HepG2 (cell line): ENCODE results near the gene RSL1D1. TPM values are rescaled to one million over a fixed set of nuclear protein-coding genes. Genes with fewer than 3 reads are reported as not detected.

Source experiments
- AFF4 ChIP-seq: sonication (generic); formaldehyde crosslinking; IDR thresholded peaks from 2 replicates; pipeline ENCODE4 v1.4.0; 2020; ENCODE audit warnings: missing genetic modification reagents
- BHLHE40 ChIP-seq: IDR thresholded peaks from 2 replicates; pipeline ENCODE4 v1.6.1; 2011; ENCODE audit warnings: low read length, improper control_type of control experiment
- CC2D1A ChIP-seq: sonication (generic); formaldehyde crosslinking; IDR thresholded peaks from 2 replicates; pipeline ENCODE4 v1.8.1; 2023; ENCODE audit warnings: mild to moderate bottlenecking, missing genetic modification reagents
- FOXA1 ChIP-seq, 2 experiments: fragments of 450-650 bp in 1 of 2; sonication (generic) in 1 of 2; formaldehyde crosslinking in 1 of 2; IDR thresholded peaks; 2 replicates each; pipeline versions ENCODE4 v1.4.0 to v1.6.1; 2016 to 2020; ENCODE audit warnings: missing genetic modification reagents in 1 of 2
- HMGXB4 ChIP-seq, 2 experiments: sonication (generic) in 1 of 2; formaldehyde crosslinking in 1 of 2; IDR thresholded peaks; 2 replicates each; pipeline versions ENCODE4 v1.4.0 to v1.6.1; 2018 to 2020; ENCODE audit warnings: missing genetic modification reagents in 2 of 2, borderline replicate concordance in 1 of 2, low read depth in 1 of 2, mild to moderate bottlenecking in 1 of 2, missing biosample characterization in 1 of 2
- KLF12 ChIP-seq: sonication (generic); formaldehyde crosslinking; IDR thresholded peaks from 2 replicates; pipeline ENCODE4 v1.4.0; 2020; ENCODE audit warnings: missing genetic modification reagents, borderline replicate concordance
- TGIF2 ChIP-seq: IDR thresholded peaks from 2 replicates; pipeline ENCODE4 v1.6.1; 2016; ENCODE audit warnings: control low read depth, missing compliant biosample characterization
- ZBTB14 ChIP-seq: sonication (generic); formaldehyde crosslinking; IDR thresholded peaks from 2 replicates; pipeline ENCODE4 v1.4.0; 2020; ENCODE audit warnings: missing genetic modification reagents
- ZBTB34 ChIP-seq: sonication (generic); formaldehyde crosslinking; IDR thresholded peaks from 2 replicates; pipeline ENCODE4 v1.8.0; 2022; ENCODE audit warnings: mild to moderate bottlenecking, missing genetic modification reagents
- ZBTB42 ChIP-seq: sonication (generic); formaldehyde crosslinking; IDR thresholded peaks from 2 replicates; pipeline ENCODE4 v1.5.0; 2020; ENCODE audit warnings: mild to moderate bottlenecking, missing genetic modification reagents
- ZNF143 ChIP-seq: sonication (generic); formaldehyde crosslinking; IDR thresholded peaks from 2 replicates; pipeline ENCODE4 v1.4.0; 2020; ENCODE audit warnings: missing genetic modification reagents
- ZNF24 ChIP-seq: fragments of 450-650 bp; IDR thresholded peaks from 2 replicates; pipeline ENCODE4 v1.6.1; 2017; ENCODE audit warnings: antibody characterized with exemption, mild to moderate bottlenecking
- ZNF275 ChIP-seq: sonication (generic); formaldehyde crosslinking; IDR thresholded peaks from 2 replicates; pipeline ENCODE4 v1.8.0; 2022; ENCODE audit warnings: missing genetic modification reagents, mild to moderate bottlenecking, inconsistent platforms, borderline replicate concordance
- ZNF713 ChIP-seq: sonication (generic); formaldehyde crosslinking; IDR thresholded peaks from 2 replicates; pipeline ENCODE4 v1.4.0; 2020; ENCODE audit warnings: mild to moderate bottlenecking, missing genetic modification reagents
- ZNF781 ChIP-seq: sonication (generic); formaldehyde crosslinking; IDR thresholded peaks from 2 replicates; pipeline ENCODE4 v1.5.1; 2020; ENCODE audit warnings: borderline replicate concordance, mild to moderate bottlenecking, missing genetic modification reagents; ENCODE audit errors: not compliant biosample characterization
- ZUFSP ChIP-seq: sonication (generic); formaldehyde crosslinking; IDR thresholded peaks from 2 replicates; pipeline ENCODE4 v1.9.0; 2021; ENCODE audit warnings: missing genetic modification reagents, mild to moderate bottlenecking, borderline replicate concordance
- polyA plus RNA-seq, 8 experiments: library from polyadenylated mRNA; depleted of rRNA in 3 of 8; stranded (reverse) in 7 of 8; unstranded in 1 of 8; fragments of >200 nt; fragmentation: Illumina TruSeq in 4 of 8; extraction: Trizol in 4 of 8; gene quantifications; 2 replicates each; pipeline versions ENCODE4 v1.2.1 to v1.2.3, GENCODE V29; 2011 to 2016; ENCODE audit warnings: low read depth in 4 of 8, missing spikeins in 1 of 8, mixed read lengths in 1 of 8; ENCODE audit not compliant: insufficient read depth in 1 of 8
- total RNA-seq, 5 experiments: library from RNA; depleted of rRNA; stranded (reverse); fragments of >200 nt; fragmentation: Illumina TruSeq; extraction: Trizol; gene quantifications; 2 replicates each; pipeline ENCODE4 v1.2.3, GENCODE V29; 2016; ENCODE audit warnings: low read depth in 1 of 5

Gene RSL1D1
- total and polyA plus RNA-seq, 2 of the 13 experiments (the other 11 are each of a cell fraction or from before 2014, with no cell fraction given): 187 to 343 TPM

GRCh38 chr16:11792410-11793241 lies 58.7 kb downstream of the RSL1D1 start (continued):
- TF ChIP-seq ZUFSP (CRISPR knock-in tag) (no peak), HMGXB4 (CRISPR knock-in tag; IDR thresholded peaks at IDR 0.05; ENCODE audit: borderline replicate concordance in 1 of 2, low read depth in 1 of 2) (no peak), ZBTB34 (CRISPR knock-in tag) (no peak), ZNF713 (CRISPR knock-in tag) (no peak), CC2D1A (CRISPR knock-in tag) (no peak), KLF12 (CRISPR knock-in tag) (no peak), ZNF143 (CRISPR knock-in tag) (no peak), ZNF275 (CRISPR knock-in tag) (no peak), ZNF24 (no peak), BHLHE40 (no peak), TGIF2 (CRISPR knock-in tag) (peak; percentile 61), ZNF781 (no peak), ZBTB42 (no peak), FOXA1 (IDR thresholded peaks at IDR 0.05) (no peak), FOXA1 (CRISPR knock-in tag; IDR thresholded peaks at IDR 0.05) (peak; percentile 80), AFF4 (CRISPR knock-in tag) (no peak), ZBTB14 (CRISPR knock-in tag) (no peak)
